Neural progenitor cell (in vitro differentiated cells): ENCODE data around the gene POU5F2.

Source experiments
- EZH2 ChIP-seq: fragments of 200-600 bp; sonication (generic); IDR thresholded peaks from 2 replicates; pipeline ENCODE4 v1.6.1; 2017; ENCODE audit warnings: antibody characterized with exemption, mild to moderate bottlenecking, moderate library complexity
- TF ChIP-seq, protein P1 (sequence below): fragments of 200-600 bp; sonication (generic); IDR thresholded peaks from 2 replicates; pipeline ENCODE4 v1.5.1; 2017; ENCODE audit warnings: antibody characterized with exemption, mild to moderate bottlenecking

DNA sequence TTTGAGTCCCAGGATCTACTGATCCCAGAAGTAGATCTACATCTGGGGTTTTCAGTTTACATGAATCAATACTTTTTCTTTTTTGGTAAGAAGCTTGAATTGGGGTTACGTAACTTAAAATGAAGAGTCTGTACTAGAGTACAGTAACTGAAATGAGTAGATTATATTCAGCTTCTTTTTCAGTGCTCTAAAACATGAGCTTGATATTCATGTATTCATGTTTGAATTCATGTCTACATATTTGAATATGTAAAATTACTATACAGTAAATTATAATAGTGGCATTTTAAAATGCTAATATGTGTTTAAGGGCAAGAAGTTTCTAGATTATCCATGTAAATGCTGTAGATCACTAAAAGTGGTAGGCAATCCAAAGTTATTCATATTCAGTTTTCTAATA lies 14.8 kb downstream of the POU5F2 start:
- TF ChIP-seq, protein P1, sequence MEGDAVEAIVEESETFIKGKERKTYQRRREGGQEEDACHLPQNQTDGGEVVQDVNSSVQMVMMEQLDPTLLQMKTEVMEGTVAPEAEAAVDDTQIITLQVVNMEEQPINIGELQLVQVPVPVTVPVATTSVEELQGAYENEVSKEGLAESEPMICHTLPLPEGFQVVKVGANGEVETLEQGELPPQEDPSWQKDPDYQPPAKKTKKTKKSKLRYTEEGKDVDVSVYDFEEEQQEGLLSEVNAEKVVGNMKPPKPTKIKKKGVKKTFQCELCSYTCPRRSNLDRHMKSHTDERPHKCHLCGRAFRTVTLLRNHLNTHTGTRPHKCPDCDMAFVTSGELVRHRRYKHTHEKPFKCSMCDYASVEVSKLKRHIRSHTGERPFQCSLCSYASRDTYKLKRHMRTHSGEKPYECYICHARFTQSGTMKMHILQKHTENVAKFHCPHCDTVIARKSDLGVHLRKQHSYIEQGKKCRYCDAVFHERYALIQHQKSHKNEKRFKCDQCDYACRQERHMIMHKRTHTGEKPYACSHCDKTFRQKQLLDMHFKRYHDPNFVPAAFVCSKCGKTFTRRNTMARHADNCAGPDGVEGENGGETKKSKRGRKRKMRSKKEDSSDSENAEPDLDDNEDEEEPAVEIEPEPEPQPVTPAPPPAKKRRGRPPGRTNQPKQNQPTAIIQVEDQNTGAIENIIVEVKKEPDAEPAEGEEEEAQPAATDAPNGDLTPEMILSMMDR, result no peak
- TF ChIP-seq EZH2, result no peak
